HL-60 (cell line): ENCODE measurements around the gene WDR13.

ENCODE experiments used
- CTCF ChIP-seq: IDR thresholded peaks from one replicate; pipeline ENCODE4 v1.5.1; 2011; ENCODE audit warnings: low read length, control low read depth, inconsistent platforms; ENCODE audit not compliant: insufficient read depth
- POLR2AphosphoS5 ChIP-seq: IDR thresholded peaks from 2 replicates; pipeline ENCODE4 v1.6.1; 2012; ENCODE audit warnings: low read depth
- REST ChIP-seq: IDR thresholded peaks from 2 replicates; pipeline ENCODE4 v1.6.1; 2012; ENCODE audit warnings: low read depth; ENCODE audit not compliant: insufficient replicate concordance
- SPI1 ChIP-seq: IDR thresholded peaks from 2 replicates; pipeline ENCODE4 v1.6.1; 2012; ENCODE audit warnings: low read depth, mild to moderate bottlenecking, borderline replicate concordance

- TF ChIP-seq POLR2AphosphoS5: no peak
- TF ChIP-seq CTCF: no peak
- no peak for TF ChIP-seq SPI1
- no peak for TF ChIP-seq REST
Measured at GRCh38 chrX:48601741-48602394, 4.6 kb downstream of the WDR13 start.
